Measurements from ENCODE around the gene KIF2A.

The KIF2A gene

DNA sequence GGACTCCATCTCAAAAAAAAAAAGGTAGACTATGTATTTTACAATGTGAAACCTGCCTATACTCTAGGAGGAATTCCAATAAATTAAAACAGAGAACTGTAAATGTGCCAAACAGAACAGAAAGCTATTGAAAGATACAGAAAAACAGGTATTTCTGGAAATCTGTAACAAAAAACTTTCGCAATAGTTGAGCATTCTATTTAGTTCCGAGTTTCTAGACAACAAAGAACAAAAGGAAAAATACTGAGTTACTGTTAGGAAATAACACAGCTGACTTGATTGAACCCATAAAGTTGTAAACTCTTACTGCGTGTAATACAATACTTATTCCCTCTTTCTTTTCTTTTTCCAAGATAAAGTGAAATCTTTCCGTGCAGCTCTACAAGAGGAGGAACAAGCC, 79.1 kb downstream of the KIF2A start:
- Histone ChIP-seq H3K9me3 (ENCODE audit: control insufficient read depth, insufficient read depth, low read depth, low read length) (no peaks in the 10 kb centered on the region), H3K36me3 (ENCODE audit: control insufficient read depth in 2 of 2, insufficient read depth in 1 of 2, low read length in 2 of 2) (peaks cover 55 to 86% of the 10 kb centered on the region in 2 experiments), H3K4me1 (ENCODE audit: control insufficient read depth, insufficient read depth, low read length) (no peaks in the 10 kb centered on the region), H3K27ac (ENCODE audit: extremely low read depth, low read depth, low read length) (no peak overlapping the region), H3K4me3 (ENCODE audit: low read depth, low read length) (no peak overlapping the region)
- ChIA-PET CTCF (interaction anchor here (0.6 kb wide), 2 partner anchors 28 to 1311 kb away, joined by 3 read pairs; no protein-coding TSS in a partner anchor), POLR2A (interaction anchor here (2.1 kb wide), 1 partner anchor 19 kb away, joined by 7 read pairs; the partner anchor contains the start of gene DIMT1)
- TF ChIP-seq ZSCAN23 (tag by site-specific recombination; IDR thresholded peaks at IDR 0.05) (no peak), ZNF146 (tag by site-specific recombination; IDR thresholded peaks at IDR 0.05) (no peak), ZNF510 (tag by site-specific recombination; IDR thresholded peaks at IDR 0.05; ENCODE audit: insufficient replicate concordance) (no peak), FEZF1 (tag by site-specific recombination; IDR thresholded peaks at IDR 0.05) (no peak), ZNF529 (tag by site-specific recombination; IDR thresholded peaks at IDR 0.05; ENCODE audit: insufficient replicate concordance) (no peak)
- TF ChIP-seq, protein P1, sequence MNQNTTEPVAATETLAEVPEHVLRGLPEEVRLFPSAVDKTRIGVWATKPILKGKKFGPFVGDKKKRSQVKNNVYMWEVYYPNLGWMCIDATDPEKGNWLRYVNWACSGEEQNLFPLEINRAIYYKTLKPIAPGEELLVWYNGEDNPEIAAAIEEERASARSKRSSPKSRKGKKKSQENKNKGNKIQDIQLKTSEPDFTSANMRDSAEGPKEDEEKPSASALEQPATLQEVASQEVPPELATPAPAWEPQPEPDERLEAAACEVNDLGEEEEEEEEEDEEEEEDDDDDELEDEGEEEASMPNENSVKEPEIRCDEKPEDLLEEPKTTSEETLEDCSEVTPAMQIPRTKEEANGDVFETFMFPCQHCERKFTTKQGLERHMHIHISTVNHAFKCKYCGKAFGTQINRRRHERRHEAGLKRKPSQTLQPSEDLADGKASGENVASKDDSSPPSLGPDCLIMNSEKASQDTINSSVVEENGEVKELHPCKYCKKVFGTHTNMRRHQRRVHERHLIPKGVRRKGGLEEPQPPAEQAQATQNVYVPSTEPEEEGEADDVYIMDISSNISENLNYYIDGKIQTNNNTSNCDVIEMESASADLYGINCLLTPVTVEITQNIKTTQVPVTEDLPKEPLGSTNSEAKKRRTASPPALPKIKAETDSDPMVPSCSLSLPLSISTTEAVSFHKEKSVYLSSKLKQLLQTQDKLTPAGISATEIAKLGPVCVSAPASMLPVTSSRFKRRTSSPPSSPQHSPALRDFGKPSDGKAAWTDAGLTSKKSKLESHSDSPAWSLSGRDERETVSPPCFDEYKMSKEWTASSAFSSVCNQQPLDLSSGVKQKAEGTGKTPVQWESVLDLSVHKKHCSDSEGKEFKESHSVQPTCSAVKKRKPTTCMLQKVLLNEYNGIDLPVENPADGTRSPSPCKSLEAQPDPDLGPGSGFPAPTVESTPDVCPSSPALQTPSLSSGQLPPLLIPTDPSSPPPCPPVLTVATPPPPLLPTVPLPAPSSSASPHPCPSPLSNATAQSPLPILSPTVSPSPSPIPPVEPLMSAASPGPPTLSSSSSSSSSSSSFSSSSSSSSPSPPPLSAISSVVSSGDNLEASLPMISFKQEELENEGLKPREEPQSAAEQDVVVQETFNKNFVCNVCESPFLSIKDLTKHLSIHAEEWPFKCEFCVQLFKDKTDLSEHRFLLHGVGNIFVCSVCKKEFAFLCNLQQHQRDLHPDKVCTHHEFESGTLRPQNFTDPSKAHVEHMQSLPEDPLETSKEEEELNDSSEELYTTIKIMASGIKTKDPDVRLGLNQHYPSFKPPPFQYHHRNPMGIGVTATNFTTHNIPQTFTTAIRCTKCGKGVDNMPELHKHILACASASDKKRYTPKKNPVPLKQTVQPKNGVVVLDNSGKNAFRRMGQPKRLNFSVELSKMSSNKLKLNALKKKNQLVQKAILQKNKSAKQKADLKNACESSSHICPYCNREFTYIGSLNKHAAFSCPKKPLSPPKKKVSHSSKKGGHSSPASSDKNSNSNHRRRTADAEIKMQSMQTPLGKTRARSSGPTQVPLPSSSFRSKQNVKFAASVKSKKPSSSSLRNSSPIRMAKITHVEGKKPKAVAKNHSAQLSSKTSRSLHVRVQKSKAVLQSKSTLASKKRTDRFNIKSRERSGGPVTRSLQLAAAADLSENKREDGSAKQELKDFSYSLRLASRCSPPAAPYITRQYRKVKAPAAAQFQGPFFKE (tag by site-specific recombination; IDR thresholded peaks at IDR 0.05; ENCODE audit: borderline replicate concordance): no peak

DNA sequence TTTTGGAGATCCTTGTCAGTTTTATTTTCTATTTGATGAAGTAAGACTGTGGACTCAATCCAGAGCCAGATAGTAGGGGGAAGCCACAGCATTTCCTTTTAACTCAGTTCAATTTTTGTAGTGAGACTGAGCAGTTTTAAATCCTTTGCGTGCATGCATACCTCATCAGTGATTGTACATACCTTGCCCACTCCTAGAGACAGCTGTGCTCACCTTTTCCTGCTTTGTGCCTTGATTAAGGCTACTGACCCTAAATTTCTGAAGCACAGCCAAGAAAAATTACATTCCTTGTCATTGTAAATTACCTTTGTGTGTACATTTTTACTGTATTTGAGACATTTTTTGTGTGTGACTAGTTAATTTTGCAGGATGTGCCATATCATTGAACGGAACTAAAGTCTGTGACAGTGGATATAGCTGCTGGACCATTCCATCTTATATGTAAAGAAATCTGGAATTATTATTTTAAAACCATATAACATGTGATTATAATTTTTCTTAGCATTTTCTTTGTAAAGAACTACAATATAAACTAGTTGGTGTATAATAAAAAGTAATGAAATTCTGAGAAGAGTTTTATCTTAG, 79.9 kb downstream of the KIF2A start:
- Histone ChIP-seq H3K27ac (ENCODE audit: extremely low read depth, low read depth, low read length) (no peak overlapping the region), H3K4me1 (ENCODE audit: control insufficient read depth, insufficient read depth, low read length) (no peaks in the 10 kb centered on the region), H3K4me3 (ENCODE audit: low read depth, low read length) (no peak overlapping the region), H3K9me3 (ENCODE audit: control insufficient read depth, insufficient read depth, low read depth, low read length) (no peaks in the 10 kb centered on the region), H3K36me3 (ENCODE audit: control insufficient read depth in 2 of 2, insufficient read depth in 1 of 2, low read length in 2 of 2) (peaks cover 50 to 85% of the 10 kb centered on the region in 2 experiments)
- ChIA-PET CTCF (interaction anchor here (0.5 kb wide), 1 partner anchor 10 kb away, joined by 3 read pairs; no protein-coding TSS in a partner anchor), POLR2A (interaction anchor here (1.4 kb wide), 1 partner anchor 18 kb away, joined by 6 read pairs; the partner anchor contains the start of gene DIMT1)
- no peak for TF ChIP-seq ZNF473 (tag by site-specific recombination; IDR thresholded peaks at IDR 0.05)
- TF ChIP-seq ZNF426 (tag by site-specific recombination; IDR thresholded peaks at IDR 0.05): no peak
- TF ChIP-seq, protein P2, sequence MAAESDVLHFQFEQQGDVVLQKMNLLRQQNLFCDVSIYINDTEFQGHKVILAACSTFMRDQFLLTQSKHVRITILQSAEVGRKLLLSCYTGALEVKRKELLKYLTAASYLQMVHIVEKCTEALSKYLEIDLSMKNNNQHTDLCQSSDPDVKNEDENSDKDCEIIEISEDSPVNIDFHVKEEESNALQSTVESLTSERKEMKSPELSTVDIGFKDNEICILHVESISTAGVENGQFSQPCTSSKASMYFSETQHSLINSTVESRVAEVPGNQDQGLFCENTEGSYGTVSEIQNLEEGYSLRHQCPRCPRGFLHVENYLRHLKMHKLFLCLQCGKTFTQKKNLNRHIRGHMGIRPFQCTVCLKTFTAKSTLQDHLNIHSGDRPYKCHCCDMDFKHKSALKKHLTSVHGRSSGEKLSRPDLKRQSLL (tag by site-specific recombination; IDR thresholded peaks at IDR 0.05): no peak
- TF ChIP-seq, protein P3, sequence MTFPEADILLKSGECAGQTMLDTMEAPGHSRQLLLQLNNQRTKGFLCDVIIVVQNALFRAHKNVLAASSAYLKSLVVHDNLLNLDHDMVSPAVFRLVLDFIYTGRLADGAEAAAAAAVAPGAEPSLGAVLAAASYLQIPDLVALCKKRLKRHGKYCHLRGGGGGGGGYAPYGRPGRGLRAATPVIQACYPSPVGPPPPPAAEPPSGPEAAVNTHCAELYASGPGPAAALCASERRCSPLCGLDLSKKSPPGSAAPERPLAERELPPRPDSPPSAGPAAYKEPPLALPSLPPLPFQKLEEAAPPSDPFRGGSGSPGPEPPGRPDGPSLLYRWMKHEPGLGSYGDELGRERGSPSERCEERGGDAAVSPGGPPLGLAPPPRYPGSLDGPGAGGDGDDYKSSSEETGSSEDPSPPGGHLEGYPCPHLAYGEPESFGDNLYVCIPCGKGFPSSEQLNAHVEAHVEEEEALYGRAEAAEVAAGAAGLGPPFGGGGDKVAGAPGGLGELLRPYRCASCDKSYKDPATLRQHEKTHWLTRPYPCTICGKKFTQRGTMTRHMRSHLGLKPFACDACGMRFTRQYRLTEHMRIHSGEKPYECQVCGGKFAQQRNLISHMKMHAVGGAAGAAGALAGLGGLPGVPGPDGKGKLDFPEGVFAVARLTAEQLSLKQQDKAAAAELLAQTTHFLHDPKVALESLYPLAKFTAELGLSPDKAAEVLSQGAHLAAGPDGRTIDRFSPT (tag by site-specific recombination; IDR thresholded peaks at IDR 0.05): no peak
- no peak for TF ChIP-seq ZSCAN30 (tag by site-specific recombination; IDR thresholded peaks at IDR 0.05)
- TF ChIP-seq WT1 (tag by site-specific recombination; IDR thresholded peaks at IDR 0.05): no peak
- no peak for TF ChIP-seq ZNF544 (tag by site-specific recombination; IDR thresholded peaks at IDR 0.05)
- TF ChIP-seq ZNF366 (tag by site-specific recombination; conservative IDR thresholded peaks at IDR 0.05): no peak
- no peak for TF ChIP-seq SETDB1 (IDR thresholded peaks at IDR 0.05; ENCODE audit: insufficient read length, low read length)
- no peak for TF ChIP-seq ZNF660 (tag by site-specific recombination; IDR thresholded peaks at IDR 0.05)
- no peak for TF ChIP-seq ZNF223 (tag by site-specific recombination; IDR thresholded peaks at IDR 0.05)
- no peak for TF ChIP-seq SP2 (tag by site-specific recombination; IDR thresholded peaks at IDR 0.05)
- TF ChIP-seq ZNF785 (tag by site-specific recombination; IDR thresholded peaks at IDR 0.05): no peak
- TF ChIP-seq ZNF48 (tag by site-specific recombination; IDR thresholded peaks at IDR 0.05): no peak
- no peak for TF ChIP-seq ZNF830 (tag by site-specific recombination; IDR thresholded peaks at IDR 0.05; ENCODE audit: low read depth)
- no peak for TF ChIP-seq ZFP41 (tag by site-specific recombination; IDR thresholded peaks at IDR 0.05; ENCODE audit: borderline replicate concordance)
- TF ChIP-seq IKZF3 (tag by site-specific recombination; IDR thresholded peaks at IDR 0.05): no peak
